Endometrial microvascular endothelial cells (primary cell): ENCODE data around the gene ASPG. TPM values are rescaled to one million over a fixed set of nuclear protein-coding genes. Genes with fewer than 3 reads are reported as not detected.
"Not testable (repeated sequence)": the region's sequence is repeated elsewhere in the genome, so short reads cannot be mapped to it uniquely, and the experiment has no call there.

Experiments used
- in situ Hi-C: cut with HindIII; loops from 2 replicates; pipeline ENCODE4 v1.10.0; 2017; ENCODE audit warnings: low sequenced_read_pairs, low pct_unique_long_range_greater_than_20kb; ENCODE audit errors: inconsistent ontology term
- total RNA-seq: library from RNA; depleted of rRNA; stranded (reverse); fragments of >200 nt; gene quantifications from one replicate; pipeline ENCODE4 v1.2.3, GENCODE V29; 2015; ENCODE audit errors: inconsistent ontology term

ASPG gene
- total RNA-seq, 1 donor from 2014 or later: not detected

GRCh38 chr14:104150136-104151025 lies 64.9 kb downstream of the ASPG start:
- in situ Hi-C loops: no loop called here

GRCh38 chr14:104151026-104151381 lies 65.5 kb downstream of the ASPG start:
- in situ Hi-C loops: no loop called here

GRCh38 chr14:104151566-104152245 lies 66.2 kb downstream of the ASPG start:
- in situ Hi-C loops: no loop called here

GRCh38 chr14:104152246-104152575 lies 66.7 kb downstream of the ASPG start:
- in situ Hi-C loops: no loop called here

GRCh38 chr14:104152686-104153393 lies 67.3 kb downstream of the ASPG start:
- in situ Hi-C loops: no loop called here

GRCh38 chr14:104153394-104153755 lies 67.9 kb downstream of the ASPG start:
- in situ Hi-C loops: not testable (repeated sequence)

GRCh38 chr14:104154246-104154645 lies 68.7 kb downstream of the ASPG start:
- in situ Hi-C loops: no loop called here

- in situ Hi-C loops: no loop called here
Observed at GRCh38 chr14:104155513-104155912, 70.0 kb downstream of the ASPG start.

GRCh38 chr14:104156142-104156541 lies 70.6 kb downstream of the ASPG start:
- in situ Hi-C loops: no loop called here

GRCh38 chr14:104157016-104157928 lies 71.8 kb downstream of the ASPG start:
- in situ Hi-C loops: no loop called here

GRCh38 chr14:104158827-104159798 lies 73.6 kb downstream of the ASPG start:
- in situ Hi-C loops: no loop called here

GRCh38 chr14:104159990-104160389 lies 74.5 kb downstream of the ASPG start:
- in situ Hi-C loops: no loop called here

- in situ Hi-C loops: no loop called here
Observed at GRCh38 chr14:104161602-104162367, 76.3 kb downstream of the ASPG start.

- in situ Hi-C loops: no loop called here
Observed at GRCh38 chr14:104162495-104162894, 77.0 kb downstream of the ASPG start.

GRCh38 chr14:104163541-104163940 lies 78.0 kb downstream of the ASPG start:
- in situ Hi-C loops: no loop called here

GRCh38 chr14:104164041-104164440 lies 78.5 kb downstream of the ASPG start:
- in situ Hi-C loops: no loop called here

- in situ Hi-C loops: no loop called here
Observed at GRCh38 chr14:104164512-104164911, 79.0 kb downstream of the ASPG start.
